ENCODE measurements around the gene DEDD.

GRCh38 chr1:161163793-161164192, 31.3 kb upstream of the DEDD start:
- TF ChIP-seq GATA2 (IDR thresholded peaks at IDR 0.05; ENCODE audit: low read depth, low read length) (no peak), GATA3 (IDR thresholded peaks at IDR 0.05; ENCODE audit: low read depth, low read length) (no peak)
